NB4 (cell line): ENCODE data around the gene MCEE.

Source experiments
- POLR2A ChIP-seq: IDR thresholded peaks from 2 replicates; pipeline ENCODE4 v1.6.1; 2011; ENCODE audit warnings: mild to moderate bottlenecking; ENCODE audit not compliant: insufficient read length; ENCODE audit errors: extremely low read depth
- TF ChIP-seq, protein P1 (sequence below): IDR thresholded peaks from 2 replicates; pipeline ENCODE4 v1.6.1; 2011; ENCODE audit warnings: low read depth, low read length

- TF ChIP-seq POLR2A = no peak
- TF ChIP-seq, protein P1, sequence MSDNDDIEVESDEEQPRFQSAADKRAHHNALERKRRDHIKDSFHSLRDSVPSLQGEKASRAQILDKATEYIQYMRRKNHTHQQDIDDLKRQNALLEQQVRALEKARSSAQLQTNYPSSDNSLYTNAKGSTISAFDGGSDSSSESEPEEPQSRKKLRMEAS = no peak
These were observed 3.6 kb upstream of the MCEE start for GRCh38 chr2:71133603-71134002.
